MCF 10A (cell line): Measurements from ENCODE around the gene BMPER. TPM values are rescaled to one million over a fixed set of nuclear protein-coding genes. Genes with fewer than 3 reads are reported as not detected.
"Not testable (repeated sequence)": the region's sequence is repeated elsewhere in the genome, so short reads cannot be mapped to it uniquely, and the experiment has no call there.

ENCODE experiments used
- BruUV-seq: library from RNA; stranded (reverse); fragments of 400-500 nt; replicated peaks from 2 replicates; lab custom pipeline; 2021; lab: Mats Ljungman, UMichigan
- CTCF ChIA-PET: fragments of 300-600 bp; sonication (Branson Sonifier 250); formaldehyde crosslinking; extraction: SDS; loops from one replicate; lab custom pipeline; 2021; ENCODE audit warnings: antibody characterized with exemption, inconsistent platforms; lab: Yijun Ruan, JAX
- POLR2A ChIA-PET: fragments of 300-600, 350-650 bp; sonication (Branson Sonifier 250); formaldehyde crosslinking; extraction: SDS; loops from one replicate; lab custom pipeline; 2020; ENCODE audit warnings: antibody characterized with exemption, inconsistent platforms; lab: Yijun Ruan, JAX
- DNase-seq: peaks from one replicate; pipeline ENCODE4 v3.0.0-alpha.2; 2018; ENCODE audit not compliant: unreplicated experiment
- H3K27ac Mint-ChIP-seq: one replicate; pipeline ENCODE4 v1.8.0; 2022; ENCODE audit warnings: mild to moderate bottlenecking, low read depth, mixed read lengths; ENCODE audit not compliant: unreplicated experiment
- H3K27me3 Mint-ChIP-seq: one replicate; pipeline ENCODE4 v1.8.0; 2022; ENCODE audit warnings: mixed read lengths; ENCODE audit not compliant: insufficient read depth, unreplicated experiment
- H3K36me3 Mint-ChIP-seq: one replicate; pipeline ENCODE4 v1.8.0; 2022; ENCODE audit warnings: mild to moderate bottlenecking, moderate library complexity, mixed read lengths; ENCODE audit not compliant: insufficient read depth, unreplicated experiment
- H3K4me1 Mint-ChIP-seq: one replicate; pipeline ENCODE4 v1.8.0; 2022; ENCODE audit warnings: mixed read lengths; ENCODE audit not compliant: insufficient read depth, unreplicated experiment
- H3K4me3 Mint-ChIP-seq: one replicate; pipeline ENCODE4 v1.8.0; 2022; ENCODE audit warnings: mild to moderate bottlenecking, moderate library complexity, mixed read lengths; ENCODE audit not compliant: unreplicated experiment
- H3K9me3 Mint-ChIP-seq: one replicate; pipeline ENCODE4 v1.8.0; 2022; ENCODE audit warnings: mixed read lengths; ENCODE audit not compliant: unreplicated experiment
- intact Hi-C: fragments of 100-400 bp; cut with micrococcal nuclease; formaldehyde crosslinking; loops from 2 replicates; pipeline ENCODE4 v1.14.1; 2022
- total RNA-seq: library from RNA; stranded (reverse); gene quantifications from 2 replicates; pipeline ENCODE4 v1.2.3, GENCODE V29; 2022
- TF ChIP-seq, protein P1 (sequence below): fragments of 200-600 bp; IDR thresholded peaks from one replicate; pipeline ENCODE4 v1.8.0; 2022; ENCODE audit warnings: antibody characterized with exemption, mild to moderate bottlenecking; ENCODE audit not compliant: unreplicated experiment

The BMPER gene
- total RNA-seq, 1 experiment from 2014 or later, result 0.40 TPM

- ChIA-PET CTCF (interaction anchor here (0.7 to 7.2 kb wide), 10 partner anchors 9 to 461 kb away, joined by 3 to 78 read pairs (median 4); no protein-coding TSS in a partner anchor), POLR2A (no interaction called here)
- no peak overlapping the region for H3K4me3 Mint-ChIP-seq
- no peak overlapping the region for H3K27ac Mint-ChIP-seq
- DNase-seq, result no peak
- TF ChIP-seq, protein P1, sequence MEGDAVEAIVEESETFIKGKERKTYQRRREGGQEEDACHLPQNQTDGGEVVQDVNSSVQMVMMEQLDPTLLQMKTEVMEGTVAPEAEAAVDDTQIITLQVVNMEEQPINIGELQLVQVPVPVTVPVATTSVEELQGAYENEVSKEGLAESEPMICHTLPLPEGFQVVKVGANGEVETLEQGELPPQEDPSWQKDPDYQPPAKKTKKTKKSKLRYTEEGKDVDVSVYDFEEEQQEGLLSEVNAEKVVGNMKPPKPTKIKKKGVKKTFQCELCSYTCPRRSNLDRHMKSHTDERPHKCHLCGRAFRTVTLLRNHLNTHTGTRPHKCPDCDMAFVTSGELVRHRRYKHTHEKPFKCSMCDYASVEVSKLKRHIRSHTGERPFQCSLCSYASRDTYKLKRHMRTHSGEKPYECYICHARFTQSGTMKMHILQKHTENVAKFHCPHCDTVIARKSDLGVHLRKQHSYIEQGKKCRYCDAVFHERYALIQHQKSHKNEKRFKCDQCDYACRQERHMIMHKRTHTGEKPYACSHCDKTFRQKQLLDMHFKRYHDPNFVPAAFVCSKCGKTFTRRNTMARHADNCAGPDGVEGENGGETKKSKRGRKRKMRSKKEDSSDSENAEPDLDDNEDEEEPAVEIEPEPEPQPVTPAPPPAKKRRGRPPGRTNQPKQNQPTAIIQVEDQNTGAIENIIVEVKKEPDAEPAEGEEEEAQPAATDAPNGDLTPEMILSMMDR, result no peak
- intact Hi-C loops, result loop anchor here (5.0 kb wide), 1 partner anchor 978 kb away; no protein-coding TSS in a partner anchor
- no peaks in the 10 kb centered on the region for H3K36me3 Mint-ChIP-seq
- BruUV-seq, result no TSS peak
- no peaks in the 10 kb centered on the region for H3K4me1 Mint-ChIP-seq
- no peaks in the 10 kb centered on the region for H3K27me3 Mint-ChIP-seq
- H3K9me3 Mint-ChIP-seq, result peaks cover 17% of the 10 kb centered on the region
Measured at GRCh38 chr7:34165466-34165865, 260.1 kb downstream of the BMPER start.

DNA sequence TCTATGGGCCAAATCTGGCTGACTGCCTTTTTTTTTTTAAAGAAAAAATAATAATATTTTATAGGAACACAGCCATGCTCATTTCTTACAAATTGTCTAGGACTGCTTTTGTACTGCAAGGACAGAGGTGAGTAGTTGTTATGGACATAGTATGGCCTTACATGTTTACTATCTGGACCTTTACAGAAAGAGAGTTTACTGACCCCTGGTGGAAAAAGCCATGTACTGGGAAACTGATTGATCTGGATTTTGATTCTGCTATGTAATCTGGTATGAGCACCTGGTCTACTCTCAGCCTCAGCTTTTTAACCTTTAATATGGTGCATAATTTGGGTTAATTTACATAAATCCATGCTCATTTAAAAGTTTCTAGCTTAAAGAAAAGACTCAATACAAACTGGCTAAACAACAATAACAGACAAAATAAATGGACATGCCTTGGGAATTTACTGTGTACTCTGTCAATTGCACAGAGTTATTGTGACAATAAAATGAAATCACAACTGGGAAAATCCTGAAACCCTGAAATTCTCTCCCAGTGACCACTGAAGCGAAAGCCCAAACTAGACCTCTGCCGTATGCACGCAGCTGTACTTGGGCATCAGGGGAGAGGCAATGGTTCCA is 260.7 kb downstream of the BMPER start:
- BruUV-seq, result no TSS peak
- Mint-ChIP-seq H3K4me3 (no peak overlapping the region), H3K27me3 (no peaks in the 10 kb centered on the region), H3K36me3 (no peaks in the 10 kb centered on the region), H3K4me1 (no peaks in the 10 kb centered on the region), H3K9me3 (peaks cover 17% of the 10 kb centered on the region), H3K27ac (no peak overlapping the region)
- TF ChIP-seq, protein P1, result peak; percentile 56
- intact Hi-C loops, result loop anchor here (1.0 to 5.0 kb wide), 3 partner anchors 32 to 979 kb away; no protein-coding TSS in a partner anchor
- ChIA-PET CTCF (interaction anchor here (0.6 to 7.2 kb wide), 18 partner anchors 10 to 460 kb away, joined by 3 to 78 read pairs (median 4); no protein-coding TSS in a partner anchor), POLR2A (interaction anchor here (0.6 to 1.1 kb wide), 2 partner anchors 32 to 433 kb away, joined by 3 to 4 read pairs; no protein-coding TSS in a partner anchor)
- DNase-seq, result peak; percentile 62

DNA sequence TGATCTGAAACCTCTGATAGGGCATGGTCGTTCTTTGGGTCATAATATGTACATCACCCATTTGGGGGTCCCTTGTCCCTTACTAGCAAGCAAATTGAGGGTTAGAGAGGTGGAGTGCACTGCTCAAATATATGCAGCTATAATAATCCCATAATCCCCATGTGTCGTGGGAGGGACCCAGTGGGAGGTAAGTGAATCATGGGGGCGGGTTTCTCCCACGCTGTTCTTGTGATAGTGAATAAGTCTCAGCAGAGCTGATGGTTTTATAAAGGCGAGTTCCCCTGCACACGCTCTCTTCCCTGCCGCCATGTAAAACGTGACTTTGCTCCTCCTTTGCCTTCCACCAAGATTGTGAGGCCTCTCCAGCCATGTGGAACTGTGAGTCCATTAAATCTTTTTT is 262.7 kb downstream of the BMPER start:
- H3K36me3 Mint-ChIP-seq, result no peaks in the 10 kb centered on the region
- H3K9me3 Mint-ChIP-seq, result peaks cover 17% of the 10 kb centered on the region
- ChIA-PET CTCF (interaction anchor here (2.9 to 7.2 kb wide), 2 partner anchors 31 to 78 kb away, joined by 34 to 78 read pairs; no protein-coding TSS in a partner anchor), POLR2A (no interaction called here)
- BruUV-seq, result no TSS peak
- H3K27ac Mint-ChIP-seq, result no peak overlapping the region
- H3K4me3 Mint-ChIP-seq, result no peak overlapping the region
- no peak for DNase-seq
- TF ChIP-seq, protein P1, result no peak
- intact Hi-C loops, result loop anchor here (5.0 kb wide), 1 partner anchor 981 kb away; no protein-coding TSS in a partner anchor
- H3K27me3 Mint-ChIP-seq, result no peaks in the 10 kb centered on the region
- no peaks in the 10 kb centered on the region for H3K4me1 Mint-ChIP-seq

DNA sequence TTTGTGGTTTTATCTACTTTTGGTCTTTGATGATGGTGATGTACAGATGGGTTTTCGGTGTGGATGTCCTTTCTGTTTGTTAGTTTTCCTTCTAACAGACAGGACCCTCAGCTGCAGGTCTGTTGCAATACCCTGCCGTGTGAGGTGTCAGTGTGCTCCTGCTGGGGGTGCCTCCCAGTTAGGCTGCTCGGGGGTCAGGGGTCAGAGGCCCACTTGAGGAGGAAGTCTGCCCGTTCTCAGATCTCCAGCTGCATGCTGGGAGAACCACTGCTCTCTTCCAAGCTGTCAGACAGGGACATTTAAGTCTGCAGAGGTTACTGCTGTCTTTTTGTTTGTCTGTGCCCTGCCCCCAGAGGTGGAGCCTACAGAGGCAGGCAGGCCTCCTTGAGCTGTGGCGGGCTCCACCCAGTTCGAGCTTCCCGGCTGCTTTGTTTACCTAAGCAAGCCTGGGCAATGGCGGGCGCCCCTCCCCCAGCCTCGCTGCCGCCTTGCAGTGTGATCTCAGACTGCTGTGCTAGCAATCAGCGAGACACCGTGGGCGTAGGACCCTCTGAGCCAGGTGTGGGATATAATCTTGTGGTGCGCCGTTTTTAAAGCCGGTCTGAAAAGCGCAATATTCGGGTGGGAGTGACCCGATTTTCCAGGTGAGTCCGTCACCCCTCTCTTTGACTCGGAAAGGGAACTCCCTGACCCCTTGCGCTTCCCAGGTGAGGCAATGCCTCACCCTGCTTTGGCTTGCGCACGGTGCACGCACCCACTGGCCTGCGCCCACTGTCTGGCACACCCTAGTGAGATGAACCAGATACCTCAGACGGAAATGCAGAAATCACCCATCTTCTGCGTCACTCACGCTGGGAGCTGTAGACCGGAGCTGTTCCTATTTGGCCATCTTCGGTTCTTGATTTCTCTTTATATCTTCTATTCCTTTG is 269.6 kb downstream of the BMPER start:
- H3K4me3 Mint-ChIP-seq, H3K27ac Mint-ChIP-seq, DNase-seq, POLR2A ChIA-PET, BruUV-seq, intact Hi-C loops, H3K9me3 Mint-ChIP-seq, H3K27me3 Mint-ChIP-seq, H3K4me1 Mint-ChIP-seq, H3K36me3 Mint-ChIP-seq: not testable (repeated sequence)
- CTCF ChIA-PET, result interaction anchor here (0.6 kb wide), 1 partner anchor 146 kb away, joined by 3 read pairs; no protein-coding TSS in a partner anchor
